ENCODE results near the gene FAM222A.

FAM222A gene

DNA sequence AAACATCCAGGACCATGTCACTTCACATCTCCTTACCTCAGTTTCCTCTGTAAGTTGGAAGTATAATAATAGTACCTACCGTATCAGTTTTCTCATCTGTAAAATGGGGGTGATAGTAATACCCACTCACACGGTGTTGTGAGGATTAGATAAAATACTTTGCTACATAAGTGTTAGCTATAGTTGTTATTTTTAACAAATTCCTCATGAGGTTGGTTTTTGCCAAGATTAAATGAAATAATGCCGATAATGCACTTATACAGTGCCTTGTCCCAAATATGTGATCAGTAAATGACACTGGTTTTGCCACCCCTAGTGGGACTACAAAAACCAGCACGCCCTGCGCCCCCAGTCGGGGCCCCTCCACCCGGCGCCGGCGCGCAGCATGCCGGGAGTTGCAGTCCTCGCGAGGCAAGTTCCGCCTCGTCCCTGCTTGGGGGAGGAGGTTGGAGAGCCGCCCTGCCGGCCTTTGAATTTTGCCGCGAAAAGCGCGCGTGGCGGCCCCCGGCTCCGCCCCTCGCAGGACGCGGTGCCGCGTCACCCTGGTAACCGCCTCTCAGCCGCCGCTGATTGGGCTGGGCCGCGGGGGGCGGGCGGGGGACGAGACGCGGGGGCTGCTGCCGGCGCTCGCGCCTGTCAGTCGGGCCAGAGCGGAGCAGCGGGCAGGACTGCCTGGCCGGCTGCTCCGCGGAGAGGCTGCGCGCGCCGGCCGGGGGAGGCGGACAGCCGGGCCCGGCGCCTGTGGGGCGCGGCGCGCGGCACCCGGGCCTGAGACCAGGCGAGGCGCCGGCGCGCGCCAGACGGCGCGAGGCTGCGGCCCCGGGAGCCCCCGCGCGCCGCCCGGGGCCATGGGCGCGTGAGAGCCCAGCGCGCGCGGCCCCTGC is at the start of gene FAM222A:
TSS of gene FAM222A (plus strand) at position 639 of the 884 bp plus-strand sequence. CDS start 30,322 bp downstream, outside the sequence.
- DNase-seq (ENCODE audit: low read depth in 2 of 3, low spot score in 1 of 3) = peak; percentile 83 to 93 (median 89)

DNA sequence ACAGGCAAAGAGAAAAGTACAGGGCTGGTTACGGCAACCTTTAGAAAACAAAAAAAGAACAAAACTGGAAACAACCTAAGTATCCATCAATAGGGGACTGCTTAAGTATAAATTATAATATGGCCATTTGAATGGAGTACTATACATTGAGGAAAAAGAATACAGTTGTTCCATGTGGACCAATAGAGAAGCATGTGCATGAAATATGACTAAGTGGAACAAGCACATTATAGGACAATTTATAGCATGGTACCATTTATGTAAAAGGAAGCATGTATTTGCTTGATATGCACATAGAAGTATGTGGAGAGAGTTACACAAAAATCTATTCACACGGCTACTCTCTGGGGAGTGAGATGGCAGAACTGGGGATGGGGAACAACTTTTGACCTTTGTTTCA is 49.2 kb upstream of the FAM222A start:
- DNase-seq (ENCODE audit: low read depth in 2 of 3, low spot score in 1 of 3) = no peak

DNA sequence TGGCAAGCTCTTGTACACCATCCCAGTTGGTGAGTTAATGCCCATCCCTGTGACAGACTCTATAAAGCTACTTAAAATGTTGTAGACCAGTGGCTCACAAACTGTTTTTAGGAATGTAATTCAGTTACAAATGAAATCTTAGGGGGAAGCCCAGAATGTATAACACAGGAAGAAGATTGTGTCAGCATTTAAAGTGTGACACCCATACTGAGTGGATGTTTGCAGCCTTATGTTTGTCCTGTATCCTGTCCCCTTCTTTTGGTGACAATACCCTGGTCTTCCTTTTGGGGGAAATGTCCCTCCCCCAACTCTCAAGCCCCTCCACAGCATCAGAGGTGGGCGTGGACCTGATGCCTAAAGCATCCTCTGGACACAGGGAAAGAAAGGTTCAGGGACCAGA is 47.6 kb upstream of the FAM222A start:
- DNase-seq (ENCODE audit: low read depth in 2 of 3, low spot score in 1 of 3) = no peak

DNA sequence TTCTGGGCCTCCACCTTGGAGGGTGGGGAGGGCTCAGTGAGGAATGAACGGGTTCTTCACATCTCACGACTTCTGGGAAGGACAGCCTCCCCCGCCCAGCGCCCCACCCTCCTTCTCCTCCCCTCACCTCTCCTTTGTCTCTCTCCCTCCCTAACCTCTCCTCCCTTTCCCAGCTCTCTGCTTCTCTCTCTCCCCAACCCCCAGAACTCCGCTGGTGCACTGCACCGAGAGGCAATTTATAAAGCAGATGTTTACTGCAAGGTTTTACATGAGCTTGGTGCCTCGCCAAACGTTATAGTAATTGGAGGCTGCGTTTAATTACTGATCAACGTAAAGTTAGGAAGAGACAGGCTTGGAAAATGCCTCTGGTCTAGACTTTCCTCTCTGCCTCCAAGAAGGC is 42.9 kb upstream of the FAM222A start:
- DNase-seq (ENCODE audit: low read depth in 2 of 3, low spot score in 1 of 3) = no peak

DNA sequence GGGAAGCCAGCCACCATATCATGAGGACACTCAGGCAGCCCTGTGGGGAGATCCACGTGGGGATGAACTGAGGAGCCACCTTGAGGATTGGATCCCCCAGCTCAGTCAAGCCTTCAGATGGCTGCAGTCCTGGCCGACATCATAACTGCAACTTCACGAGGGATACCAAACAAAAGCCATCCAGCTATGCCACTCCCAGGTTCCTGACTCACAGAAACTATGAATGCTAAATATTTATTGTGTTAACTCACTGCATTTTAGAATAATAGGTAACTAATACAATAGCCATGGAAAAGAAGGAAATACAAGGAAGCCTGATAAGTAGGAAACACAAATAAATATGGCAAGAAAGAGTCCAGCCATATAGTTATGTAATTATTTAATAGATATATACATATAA is 42.1 kb upstream of the FAM222A start:
- DNase-seq (ENCODE audit: low read depth in 2 of 3, low spot score in 1 of 3) = no peak

DNA sequence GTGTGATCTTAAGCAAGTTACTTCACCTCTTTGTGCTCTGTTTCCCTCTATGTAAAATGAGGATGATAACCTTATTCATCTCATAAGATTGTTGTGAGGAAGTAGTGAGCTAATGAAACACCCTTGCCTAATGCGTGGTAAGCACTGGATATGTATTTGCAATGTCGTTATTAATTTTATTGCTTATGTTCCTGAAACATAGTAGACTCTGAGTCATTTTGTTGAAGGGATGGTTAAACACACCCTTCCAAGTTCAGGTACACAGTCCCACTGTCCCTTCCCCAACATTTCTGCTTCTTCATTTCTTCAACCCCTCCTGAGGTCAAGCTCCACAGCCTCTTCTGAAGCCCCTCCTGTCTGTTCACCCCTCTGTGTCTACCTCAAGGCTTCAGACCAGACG is 40.2 kb upstream of the FAM222A start:
- DNase-seq (ENCODE audit: low read depth in 2 of 3, low spot score in 1 of 3) = no peak

DNA sequence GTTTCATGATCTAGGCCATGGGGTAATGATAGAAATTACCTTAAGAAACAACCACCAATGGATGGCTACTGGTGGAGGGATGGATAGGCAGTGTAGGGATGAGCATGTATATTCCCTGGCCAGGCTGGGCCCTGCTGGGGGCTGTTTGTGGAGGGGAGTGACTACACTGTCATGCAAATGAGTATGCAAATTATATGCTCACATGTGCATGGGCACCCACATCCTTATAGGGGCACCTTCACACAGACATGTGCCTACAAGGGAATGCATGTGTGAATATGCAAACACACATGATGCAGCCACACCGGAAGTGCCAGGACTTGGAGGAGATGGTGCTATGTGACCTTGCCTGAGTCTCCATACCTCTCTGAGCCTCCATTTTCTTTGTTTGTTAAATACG is 39.7 kb upstream of the FAM222A start:
- DNase-seq (ENCODE audit: low read depth in 2 of 3, low spot score in 1 of 3) = no peak

DNA sequence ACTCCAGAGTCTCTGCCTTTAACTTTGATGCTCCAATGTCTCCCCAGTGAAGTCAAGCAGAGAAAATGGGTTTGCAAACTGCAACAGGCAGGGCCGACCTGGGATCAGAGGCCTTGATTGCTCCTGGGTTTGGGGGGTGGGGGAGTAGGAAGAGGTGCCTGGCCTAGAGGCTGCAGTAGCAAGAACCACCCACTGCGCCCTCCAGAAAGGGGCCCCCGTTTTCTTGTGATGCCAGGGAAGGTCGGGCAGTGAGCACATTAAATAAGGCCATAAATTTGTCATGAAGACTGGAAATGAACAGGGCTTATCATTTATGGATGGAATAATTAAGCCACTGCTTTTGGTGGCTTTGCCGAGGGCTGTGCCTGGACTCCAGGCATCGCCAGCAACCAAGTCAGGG is 38.2 kb upstream of the FAM222A start:
- no peak for DNase-seq (ENCODE audit: low read depth in 2 of 3, low spot score in 1 of 3)

DNA sequence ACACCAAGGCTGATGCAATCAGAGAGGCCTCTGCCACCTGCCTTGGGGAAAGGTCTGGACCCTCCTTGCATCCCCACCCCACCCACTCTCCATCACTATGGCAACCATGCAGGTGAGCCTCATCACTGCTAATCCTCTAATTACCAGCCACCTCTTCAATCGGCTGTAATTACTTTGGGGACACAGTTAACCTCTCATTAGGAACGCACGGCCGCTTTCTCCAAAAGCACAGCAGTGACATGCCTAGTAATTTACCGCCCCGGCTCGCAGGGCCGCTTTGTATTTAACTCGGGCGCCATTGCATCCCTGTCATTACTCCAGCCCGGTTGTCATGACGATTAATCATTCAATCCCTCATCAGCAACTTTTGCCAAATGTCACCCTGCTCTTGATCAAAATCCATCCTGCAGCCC is 36.3 kb upstream of the FAM222A start:
- no peak for DNase-seq (ENCODE audit: low read depth in 2 of 3, low spot score in 1 of 3)

DNA sequence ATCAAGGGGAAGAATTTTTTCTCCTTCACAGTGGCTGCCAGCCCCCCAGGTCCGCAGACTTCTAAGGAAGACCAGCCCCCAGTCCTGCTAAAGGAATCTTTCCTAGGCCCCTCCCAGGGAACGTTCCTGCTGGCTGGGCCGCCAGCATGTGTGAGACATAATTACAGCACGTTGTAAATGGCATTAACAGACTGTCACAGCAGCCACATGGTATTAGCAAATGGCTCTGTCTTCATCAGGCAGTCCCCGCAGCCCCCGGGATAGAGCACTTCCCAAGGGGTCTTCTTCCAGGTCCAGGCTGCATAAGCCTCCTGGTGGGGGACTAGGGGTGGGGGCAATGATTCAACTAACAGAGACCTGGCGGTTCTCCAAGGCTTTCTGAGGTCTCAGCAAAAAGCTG is 34.9 kb upstream of the FAM222A start:
- DNase-seq (ENCODE audit: low read depth in 2 of 3, low spot score in 1 of 3) = no peak

DNA sequence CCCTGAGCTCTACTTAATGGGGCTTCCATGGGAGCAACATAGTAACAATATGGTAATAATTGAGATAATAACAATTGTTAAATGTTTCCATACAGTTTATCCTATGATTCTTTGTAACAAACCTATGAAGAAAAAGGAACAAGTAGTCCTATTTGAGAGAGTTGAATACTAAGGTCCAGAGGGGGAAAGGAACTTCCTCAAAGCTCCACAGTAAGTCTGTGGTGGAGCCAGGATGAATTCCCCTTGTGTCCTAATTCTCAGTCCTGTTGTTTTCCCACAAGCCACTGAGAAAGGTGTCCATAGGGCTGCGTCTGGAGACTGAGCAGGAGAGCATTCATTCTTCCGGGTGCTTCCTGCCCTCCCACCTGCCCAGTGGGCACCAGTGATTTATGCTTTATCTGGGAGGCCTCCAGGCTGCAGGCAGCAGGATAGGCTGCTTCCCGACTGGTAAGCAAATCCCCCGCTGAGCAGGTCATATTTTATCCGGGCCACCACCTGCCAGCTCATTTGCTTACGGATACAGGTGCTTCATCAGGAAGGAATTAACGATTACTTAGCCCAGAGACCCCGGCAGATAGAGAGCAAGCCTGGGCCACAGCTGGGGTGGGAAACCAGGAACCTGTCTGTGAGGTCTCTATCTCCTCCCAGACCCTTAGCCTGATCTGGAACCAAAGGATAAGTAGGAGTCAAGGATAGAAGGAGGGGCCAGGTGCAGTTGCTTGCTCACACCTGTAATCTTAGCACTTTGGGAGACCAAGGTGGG is 33.9 kb upstream of the FAM222A start:
- DNase-seq (ENCODE audit: low read depth in 2 of 3, low spot score in 1 of 3) = no peak

DNA sequence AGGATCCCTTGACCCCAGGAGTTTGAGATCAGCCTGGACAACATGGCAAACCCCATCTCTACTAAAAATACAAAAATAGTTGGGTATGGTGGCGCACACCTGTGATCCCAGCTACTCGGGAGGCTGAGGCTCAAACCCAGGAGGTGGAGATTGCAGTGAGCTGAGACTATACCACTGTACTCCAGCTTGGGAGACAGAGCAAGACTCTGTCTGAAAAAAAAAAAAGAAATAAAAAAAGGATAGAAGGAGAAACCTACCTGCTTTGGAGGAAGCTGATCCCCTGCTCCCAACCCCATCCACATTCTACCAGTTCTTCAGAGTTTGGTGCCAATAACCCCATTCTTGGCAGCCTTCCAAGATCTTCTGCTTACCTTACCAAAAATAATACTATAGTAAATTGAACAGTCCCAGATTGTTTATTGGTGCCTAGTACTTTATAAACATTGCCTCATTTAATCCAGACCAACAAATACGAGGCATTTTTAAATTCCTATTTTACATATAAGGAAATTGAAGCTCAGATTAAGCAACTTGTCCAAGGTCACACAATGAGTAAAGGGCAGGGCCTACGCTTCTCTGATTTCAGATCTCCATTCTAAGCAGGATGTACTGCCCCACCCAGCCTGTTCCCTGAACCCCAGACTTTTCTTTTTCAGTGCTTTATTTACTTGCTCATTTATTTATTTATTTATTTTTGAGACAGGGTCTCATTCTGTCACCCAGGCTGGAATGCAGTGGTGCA is 33.2 kb upstream of the FAM222A start:
- no peak for DNase-seq (ENCODE audit: low read depth in 2 of 3, low spot score in 1 of 3)

DNA sequence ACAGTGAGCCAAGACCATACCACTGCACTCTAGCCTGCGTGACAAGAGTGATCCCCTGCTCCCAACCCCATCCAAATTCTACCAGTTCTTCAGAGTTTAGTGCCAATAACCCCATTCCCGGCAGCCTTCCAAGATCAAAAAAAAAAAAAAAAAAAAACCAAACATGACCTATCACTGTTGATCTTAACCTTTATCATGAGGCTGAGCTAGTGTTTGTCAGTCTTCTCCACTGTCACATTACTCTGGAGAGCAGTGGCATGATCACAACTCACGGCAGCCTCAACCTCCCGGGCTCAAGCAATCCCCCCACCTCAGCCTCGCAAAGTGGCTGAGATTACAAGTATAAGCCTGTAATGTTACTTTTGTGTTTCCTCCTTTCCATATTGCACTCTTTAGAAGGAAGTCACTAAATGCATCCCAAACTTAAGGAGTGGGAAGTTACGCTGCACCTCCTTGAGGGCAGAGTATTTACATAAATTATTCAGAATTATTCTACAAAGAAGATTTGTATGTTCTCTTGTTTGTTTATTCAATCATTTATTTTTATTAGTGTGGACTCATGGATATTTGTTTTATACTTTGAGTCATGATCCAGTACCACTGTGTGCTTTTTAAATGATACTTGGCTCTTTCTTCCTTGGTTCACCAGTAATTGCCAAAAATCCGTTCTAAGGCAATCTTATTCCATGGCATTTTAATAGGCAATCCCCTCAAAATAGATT is 31.5 kb upstream of the FAM222A start:
- DNase-seq (ENCODE audit: low read depth in 2 of 3, low spot score in 1 of 3) = no peak

DNA sequence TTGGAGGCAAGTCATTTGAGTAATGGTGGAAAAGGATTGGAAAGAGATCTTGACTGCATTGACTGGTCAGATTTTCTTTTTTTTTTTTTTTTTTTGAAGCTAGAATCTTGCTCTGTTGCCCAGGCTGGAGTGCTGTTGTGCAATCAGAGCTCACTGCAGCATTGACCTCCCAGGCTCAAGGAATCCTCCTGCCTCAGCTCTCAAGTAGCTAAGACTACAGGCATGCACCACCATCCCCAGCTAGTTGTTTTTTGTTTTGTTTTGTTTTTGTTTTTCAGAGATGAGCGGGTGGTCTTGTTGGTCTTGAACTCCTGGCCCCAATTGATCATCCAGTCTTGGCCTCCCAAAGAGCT is 30.9 kb upstream of the FAM222A start:
- DNase-seq (ENCODE audit: low read depth in 2 of 3, low spot score in 1 of 3) = no peak

DNA sequence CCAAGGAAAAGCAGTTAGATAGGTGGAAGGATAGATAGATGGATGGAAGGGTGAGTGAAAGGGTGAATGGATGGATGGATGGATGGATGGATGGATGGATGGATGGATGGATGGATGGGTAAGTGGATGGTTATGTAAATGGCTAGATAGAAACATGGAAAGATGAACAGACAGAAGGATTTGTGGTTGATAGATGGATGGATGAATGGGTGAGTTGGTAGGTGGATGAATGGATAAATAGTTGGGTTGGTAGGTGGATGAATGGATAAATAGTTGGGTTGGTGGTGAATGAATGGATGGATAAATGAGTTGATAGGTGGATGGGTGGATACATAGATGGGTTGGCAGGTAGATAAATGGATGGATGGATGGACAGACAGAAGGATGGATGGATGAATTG is 30.3 kb upstream of the FAM222A start:
- DNase-seq (ENCODE audit: low read depth in 2 of 3, low spot score in 1 of 3) = no peak

DNA sequence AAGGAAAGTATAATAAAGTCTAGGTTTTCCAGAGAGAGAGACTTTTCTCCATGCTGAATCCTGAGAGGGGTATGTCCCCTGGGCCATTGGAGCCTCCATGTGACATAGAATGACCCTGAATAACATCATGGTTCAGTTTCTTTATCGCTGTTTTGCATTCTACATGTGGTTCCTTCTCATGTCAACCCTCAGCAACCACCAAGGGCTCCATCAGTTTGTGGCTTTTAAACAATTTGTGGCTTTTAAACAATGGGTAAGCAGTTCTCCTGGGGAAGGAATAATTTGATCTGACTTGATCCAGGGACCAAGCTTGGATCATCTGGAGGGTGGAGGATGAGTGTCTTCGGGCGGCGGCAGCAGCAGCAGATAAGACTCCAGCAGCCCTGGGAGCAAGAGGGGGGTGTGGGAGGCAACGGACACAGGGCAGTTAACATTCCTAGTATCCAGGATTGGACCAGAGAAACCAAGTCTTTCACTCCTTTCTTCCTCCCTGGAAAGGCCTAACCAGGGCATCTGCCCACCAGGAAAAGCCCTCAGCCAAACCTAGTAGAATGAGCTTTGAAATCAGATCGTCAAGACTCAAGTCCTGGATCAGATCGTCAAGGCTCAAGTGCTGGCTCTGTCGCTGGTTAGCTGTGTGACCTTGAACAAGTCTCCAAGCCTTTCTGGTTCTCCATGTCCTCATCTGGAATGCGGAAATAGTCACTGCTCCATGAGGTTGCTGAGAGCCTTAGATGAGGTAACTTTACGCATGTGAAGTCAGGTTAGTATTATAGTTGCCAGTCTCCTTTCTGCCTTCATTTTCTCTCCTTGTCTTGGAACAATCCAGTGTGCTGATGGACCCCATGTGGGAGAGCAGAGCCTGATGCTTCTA is 27.8 kb upstream of the FAM222A start:
- no peak for DNase-seq (ENCODE audit: low read depth in 2 of 3, low spot score in 1 of 3)

DNA sequence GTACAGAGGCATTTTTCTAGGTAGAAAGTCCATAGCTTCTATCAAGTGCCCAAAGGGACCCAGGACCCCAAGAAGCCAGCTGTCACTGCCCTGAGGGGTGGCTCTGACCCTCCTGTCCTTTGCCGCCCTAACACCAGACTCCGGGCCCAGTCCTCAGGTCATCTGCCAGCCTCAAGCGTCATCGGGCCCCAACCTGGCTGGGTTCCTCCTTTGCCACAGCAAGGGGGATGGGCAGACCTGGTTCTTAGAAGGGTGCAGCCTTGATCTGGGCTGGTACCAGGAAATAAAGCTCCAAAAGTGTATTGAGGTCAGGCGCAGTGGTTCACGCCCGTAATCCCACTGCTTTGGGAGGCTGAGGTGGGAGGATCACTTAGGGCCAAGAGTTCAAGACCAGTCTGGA is 27.1 kb upstream of the FAM222A start:
- no peak for DNase-seq (ENCODE audit: low read depth in 2 of 3, low spot score in 1 of 3)

DNA sequence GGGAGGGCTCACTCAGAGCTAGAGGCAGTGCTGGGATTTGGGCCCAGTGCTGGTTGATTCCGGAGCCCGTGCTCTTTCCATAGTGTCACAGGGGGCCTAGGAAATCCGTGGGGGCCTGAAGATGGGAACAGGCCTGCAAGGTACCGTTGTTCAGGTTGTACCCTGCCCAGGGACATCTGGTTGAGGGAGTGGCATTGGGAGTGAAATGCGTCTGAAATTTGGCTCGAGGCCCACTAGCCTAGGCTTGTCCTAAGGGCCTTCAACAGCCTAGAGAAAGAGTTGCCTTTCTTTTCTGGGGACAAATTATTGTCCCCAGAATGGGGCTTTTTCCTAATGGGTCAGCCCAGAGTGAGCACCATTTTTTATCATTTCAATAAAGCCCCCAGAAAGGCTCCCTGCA is 26.4 kb upstream of the FAM222A start:
- DNase-seq (ENCODE audit: low read depth in 2 of 3, low spot score in 1 of 3) = no peak

DNA sequence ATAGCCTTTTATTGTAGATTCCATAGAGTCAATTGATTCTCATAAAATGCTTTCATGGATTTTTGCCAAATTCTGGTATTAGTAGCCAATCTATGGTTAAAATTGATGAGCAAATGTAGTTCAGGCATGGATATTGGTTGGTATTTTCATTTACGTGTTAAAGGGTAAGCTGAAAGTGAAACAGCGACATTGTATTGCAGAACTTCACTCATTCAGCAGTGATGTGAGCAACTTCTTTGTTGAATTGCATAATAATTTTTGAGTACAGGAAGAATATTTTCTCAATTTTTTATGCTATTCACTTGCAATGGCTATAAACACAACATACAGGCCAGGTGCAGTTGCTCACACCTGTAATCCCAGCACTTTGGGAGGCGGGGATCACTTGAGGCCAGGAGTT is 24.2 kb upstream of the FAM222A start:
- DNase-seq (ENCODE audit: low read depth in 2 of 3, low spot score in 1 of 3) = no peak

DNA sequence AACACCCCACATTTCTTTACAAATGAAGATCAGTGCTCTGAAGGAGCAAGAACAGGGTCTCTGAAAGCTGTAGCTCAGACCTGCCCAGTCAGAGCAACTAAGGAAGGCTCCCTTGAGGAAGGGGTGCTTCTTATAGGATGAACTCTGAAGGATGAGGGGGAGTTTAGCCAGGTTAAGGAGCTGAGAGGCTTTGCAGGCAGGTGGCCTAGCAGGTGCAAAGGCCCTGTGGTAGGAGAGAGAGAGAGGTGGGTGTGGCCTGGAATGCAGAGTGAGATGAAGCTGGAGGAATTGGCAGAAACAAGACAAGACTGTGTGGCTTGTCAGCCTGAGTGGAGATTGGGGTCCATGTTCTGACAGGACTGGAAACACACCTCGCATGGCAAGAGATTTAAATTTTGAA is 20.5 kb upstream of the FAM222A start:
- no peak for DNase-seq (ENCODE audit: low read depth in 2 of 3, low spot score in 1 of 3)

All from stimulated activated CD4-positive, alpha-beta T cell treated with anti-CD3 and anti-CD28 coated beads, Interleukin-12 subunit alpha, Interleukin-12 subunit beta, amount 100 ng/mL, for 48 hours (primary cell).